ENCODE measurements around the gene SPINK8.

SPINK8 gene

DNA sequence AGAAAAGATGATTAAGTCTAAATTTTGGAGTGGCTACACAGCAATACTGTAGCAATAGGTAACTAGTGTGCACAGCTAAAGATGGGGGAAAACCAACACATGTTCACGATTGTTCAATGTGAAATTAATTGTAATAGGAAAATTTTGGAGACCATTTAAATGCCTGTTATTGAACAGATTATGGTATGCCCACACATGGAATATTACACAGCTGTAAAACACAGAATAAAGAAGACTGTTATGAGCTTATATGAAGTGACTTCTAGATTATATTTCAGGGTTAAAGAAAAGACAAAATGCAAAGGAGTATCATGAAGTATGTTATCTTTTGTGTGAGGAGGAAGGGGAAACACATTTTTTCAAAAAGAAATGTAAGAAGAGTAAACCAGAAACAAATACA is 43.8 kb downstream of the SPINK8 start:
- Histone ChIP-seq H3K4me3 (replicated peaks; ENCODE audit: low read depth, low read length) (no peak overlapping the region), H3K36me3 (ENCODE audit: control insufficient read depth, insufficient read depth, low read length) (peaks cover 9% of the 10 kb centered on the region), H3K27me3 (replicated peaks; ENCODE audit: control insufficient read depth, insufficient read depth, low read length) (no peaks in the 10 kb centered on the region)
- TF ChIP-seq, protein P1, sequence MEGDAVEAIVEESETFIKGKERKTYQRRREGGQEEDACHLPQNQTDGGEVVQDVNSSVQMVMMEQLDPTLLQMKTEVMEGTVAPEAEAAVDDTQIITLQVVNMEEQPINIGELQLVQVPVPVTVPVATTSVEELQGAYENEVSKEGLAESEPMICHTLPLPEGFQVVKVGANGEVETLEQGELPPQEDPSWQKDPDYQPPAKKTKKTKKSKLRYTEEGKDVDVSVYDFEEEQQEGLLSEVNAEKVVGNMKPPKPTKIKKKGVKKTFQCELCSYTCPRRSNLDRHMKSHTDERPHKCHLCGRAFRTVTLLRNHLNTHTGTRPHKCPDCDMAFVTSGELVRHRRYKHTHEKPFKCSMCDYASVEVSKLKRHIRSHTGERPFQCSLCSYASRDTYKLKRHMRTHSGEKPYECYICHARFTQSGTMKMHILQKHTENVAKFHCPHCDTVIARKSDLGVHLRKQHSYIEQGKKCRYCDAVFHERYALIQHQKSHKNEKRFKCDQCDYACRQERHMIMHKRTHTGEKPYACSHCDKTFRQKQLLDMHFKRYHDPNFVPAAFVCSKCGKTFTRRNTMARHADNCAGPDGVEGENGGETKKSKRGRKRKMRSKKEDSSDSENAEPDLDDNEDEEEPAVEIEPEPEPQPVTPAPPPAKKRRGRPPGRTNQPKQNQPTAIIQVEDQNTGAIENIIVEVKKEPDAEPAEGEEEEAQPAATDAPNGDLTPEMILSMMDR (IDR thresholded peaks at IDR 0.05; ENCODE audit: insufficient read depth, low read length, poor library complexity, severe bottlenecking), result no peak
- DNase-seq (ENCODE audit: extremely low read depth, insufficient read length), result no peak

DNA sequence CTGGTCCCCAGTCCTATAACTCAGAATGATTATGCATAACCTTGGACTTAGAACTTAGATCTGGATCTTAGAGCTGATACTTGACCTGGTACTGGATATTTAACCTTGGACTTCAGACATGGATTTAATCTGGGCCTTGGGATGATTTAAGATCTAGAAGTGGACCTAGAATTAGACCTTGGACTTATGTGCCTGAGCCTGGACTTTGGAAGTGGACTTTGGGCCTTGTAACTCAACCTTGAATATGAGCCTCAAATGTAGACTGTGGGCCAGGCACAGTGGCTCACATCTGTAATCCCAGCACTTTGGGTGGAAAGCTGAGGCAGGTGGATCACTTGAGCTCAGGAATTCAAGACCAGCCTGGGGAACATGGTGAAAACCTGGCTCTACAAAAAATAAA is 46.4 kb downstream of the SPINK8 start:
- H3K4me3 ChIP-seq (replicated peaks; ENCODE audit: low read depth, low read length), result no peak overlapping the region
- no peak for DNase-seq (ENCODE audit: extremely low read depth, insufficient read length)
- no peaks in the 10 kb centered on the region; the same call in 1 of the 2 replicates for H3K36me3 ChIP-seq (ENCODE audit: control insufficient read depth, insufficient read depth, low read length)
- TF ChIP-seq, protein P1 (IDR thresholded peaks at IDR 0.05; ENCODE audit: insufficient read depth, low read length, poor library complexity, severe bottlenecking), result no peak
- H3K27me3 ChIP-seq (replicated peaks; ENCODE audit: control insufficient read depth, insufficient read depth, low read length), result no peaks in the 10 kb centered on the region

DNA sequence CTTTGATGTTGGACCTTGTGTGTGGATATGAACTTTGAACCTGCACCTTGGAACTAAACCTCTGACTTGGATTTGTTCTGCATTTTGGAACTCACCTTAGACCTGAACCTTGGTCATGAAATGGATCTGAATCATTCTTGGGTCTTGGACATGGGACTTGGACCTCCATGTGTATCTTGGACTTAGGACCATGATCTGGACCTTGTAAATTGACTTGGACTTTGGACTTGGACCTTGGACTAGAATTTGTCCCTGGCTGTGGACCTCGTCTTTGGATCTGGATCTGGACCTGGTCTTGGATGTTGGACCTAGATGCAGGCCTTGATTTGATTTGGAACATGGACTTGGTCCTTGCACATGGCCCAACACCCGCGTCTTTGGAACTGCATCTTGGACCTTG is 47.2 kb downstream of the SPINK8 start:
- Histone ChIP-seq H3K36me3 (ENCODE audit: control insufficient read depth, insufficient read depth, low read length) (no peaks in the 10 kb centered on the region), H3K4me3 (replicated peaks; ENCODE audit: low read depth, low read length) (no peak overlapping the region), H3K27me3 (replicated peaks; ENCODE audit: control insufficient read depth, insufficient read depth, low read length) (no peaks in the 10 kb centered on the region)
- no peak for DNase-seq (ENCODE audit: extremely low read depth, insufficient read length)
- TF ChIP-seq, protein P1 (IDR thresholded peaks at IDR 0.05; ENCODE audit: insufficient read depth, low read length, poor library complexity, severe bottlenecking), result no peak

DNA sequence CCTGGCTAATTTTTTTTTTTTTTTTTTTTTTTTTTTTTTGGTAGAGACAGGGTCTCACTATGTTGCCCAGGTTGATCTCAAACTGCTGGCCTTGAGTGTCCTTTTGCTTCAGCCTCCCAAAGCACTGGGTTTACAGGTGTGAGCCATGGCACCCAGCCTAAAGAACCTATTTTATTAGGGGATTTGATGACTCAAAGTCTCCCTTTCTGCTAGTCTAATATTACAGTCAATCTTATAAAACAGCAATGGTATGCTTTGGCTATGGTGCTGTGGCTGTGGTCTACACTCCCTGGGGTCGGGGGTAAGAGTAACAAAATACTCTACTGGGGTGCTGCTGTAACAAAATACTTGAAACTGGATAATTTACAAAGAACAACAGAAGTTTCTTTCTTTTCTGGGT is 47.8 kb downstream of the SPINK8 start:
- TF ChIP-seq, protein P1 (IDR thresholded peaks at IDR 0.05; ENCODE audit: insufficient read depth, low read length, poor library complexity, severe bottlenecking), result no peak
- Histone ChIP-seq H3K36me3 (ENCODE audit: control insufficient read depth, insufficient read depth, low read length) (no peaks in the 10 kb centered on the region), H3K27me3 (replicated peaks; ENCODE audit: control insufficient read depth, insufficient read depth, low read length) (no peaks in the 10 kb centered on the region), H3K4me3 (replicated peaks; ENCODE audit: low read depth, low read length) (no peak overlapping the region)
- DNase-seq (ENCODE audit: extremely low read depth, insufficient read length), result no peak

DNA sequence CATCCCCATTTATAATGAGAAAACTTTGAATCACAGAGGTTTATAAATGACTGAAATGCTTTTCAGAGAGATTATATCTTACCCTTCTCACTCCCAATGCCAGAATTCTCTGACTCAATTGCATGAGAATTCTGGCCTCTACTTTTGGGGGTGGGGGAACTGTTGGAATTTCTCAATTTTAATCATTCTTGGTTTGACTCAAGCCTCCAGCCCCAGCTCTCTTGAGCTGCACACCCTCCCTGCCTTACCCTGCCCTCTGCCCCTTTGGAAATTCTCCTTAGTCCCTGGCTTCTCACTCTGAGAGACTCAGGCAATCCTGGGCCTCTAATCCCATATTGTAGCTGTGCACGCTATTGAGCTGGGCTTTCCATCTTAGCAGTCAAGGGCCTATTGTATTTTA is 48.3 kb downstream of the SPINK8 start:
- DNase-seq (ENCODE audit: extremely low read depth, insufficient read length), result no peak
- no peaks in the 10 kb centered on the region for H3K27me3 ChIP-seq (replicated peaks; ENCODE audit: control insufficient read depth, insufficient read depth, low read length)
- TF ChIP-seq, protein P1 (IDR thresholded peaks at IDR 0.05; ENCODE audit: insufficient read depth, low read length, poor library complexity, severe bottlenecking), result no peak

DNA sequence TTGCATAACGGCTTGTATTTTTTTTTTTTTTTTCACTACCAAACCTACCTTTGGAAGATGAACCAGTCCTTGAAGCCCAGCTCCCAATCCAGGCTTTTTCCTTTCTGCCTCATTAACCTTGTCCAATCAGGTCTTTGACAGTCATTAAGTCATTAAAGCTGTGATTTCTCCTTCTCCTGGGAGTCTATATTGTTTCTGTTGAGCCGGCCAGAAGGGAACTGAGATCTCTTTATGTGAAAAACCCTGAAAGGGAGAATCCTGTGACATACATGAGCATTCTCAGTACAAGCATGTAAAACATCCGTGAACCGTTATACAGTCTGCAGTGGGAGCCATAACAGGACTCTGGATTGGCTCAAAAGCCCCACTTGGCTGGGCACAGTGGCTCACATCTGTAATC is 52.6 kb downstream of the SPINK8 start:
- H3K36me3 ChIP-seq (ENCODE audit: control insufficient read depth, insufficient read depth, low read length), result no peaks in the 10 kb centered on the region
- no peaks in the 10 kb centered on the region for H3K27me3 ChIP-seq (replicated peaks; ENCODE audit: control insufficient read depth, insufficient read depth, low read length)
- DNase-seq (ENCODE audit: extremely low read depth, insufficient read length), result no peak
- TF ChIP-seq, protein P1 (IDR thresholded peaks at IDR 0.05; ENCODE audit: insufficient read depth, low read length, poor library complexity, severe bottlenecking), result no peak
- H3K4me3 ChIP-seq (replicated peaks; ENCODE audit: low read depth, low read length), result no peak overlapping the region

More for the DNA sequence above, 48.3 kb downstream of the SPINK8 start:
- Histone ChIP-seq H3K4me3 (replicated peaks; ENCODE audit: low read depth, low read length) (no peak overlapping the region), H3K36me3 (ENCODE audit: control insufficient read depth, insufficient read depth, low read length) (no peaks in the 10 kb centered on the region)
